HL-60/S4 (cell line): ENCODE measurements around the gene KLRC3.
"Not testable (repeated sequence)": the region's sequence is repeated elsewhere in the genome, so short reads cannot be mapped to it uniquely, and the experiment has no call there.

Source experiments
- in situ Hi-C: fragments of 300-500 bp; cut with MboI; formaldehyde crosslinking; loops from 2 replicates; pipeline ENCODE4 v1.14.3; 2022; ENCODE audit warnings: low sequenced_read_pairs

The KLRC3 gene

GRCh38 chr12:10420334-10420733, at the start of gene KLRC3:
KLRC3 (minus strand) TSS chr12:10420595; CDS start chr12:10420550, 45 bp downstream.
- in situ Hi-C loops: not testable (repeated sequence)

GRCh38 chr12:10469701-10470100, 49.3 kb upstream of the KLRC3 start:
- in situ Hi-C loops: no loop called here

GRCh38 chr12:10466311-10466710, 45.9 kb upstream of the KLRC3 start:
- in situ Hi-C loops: no loop called here

GRCh38 chr12:10457760-10458159, 37.4 kb upstream of the KLRC3 start:
- in situ Hi-C loops: no loop called here

- in situ Hi-C loops: no loop called here
Measured at GRCh38 chr12:10456856-10457255, 36.5 kb upstream of the KLRC3 start.

GRCh38 chr12:10455766-10456165, 35.4 kb upstream of the KLRC3 start:
- in situ Hi-C loops: no loop called here

GRCh38 chr12:10454531-10454930, 34.1 kb upstream of the KLRC3 start:
- in situ Hi-C loops: no loop called here

GRCh38 chr12:10453156-10453555, 32.8 kb upstream of the KLRC3 start, which contains the start of gene KLRC1:
KLRC1 (minus strand) TSS chr12:10453377; CDS start chr12:10451156, 2,221 bp downstream.
- in situ Hi-C loops: no loop called here

GRCh38 chr12:10448236-10448635, 27.8 kb upstream of the KLRC3 start:
- in situ Hi-C loops: no loop called here

GRCh38 chr12:10446052-10446451, 25.7 kb upstream of the KLRC3 start:
- in situ Hi-C loops: not testable (repeated sequence)

GRCh38 chr12:10441144-10441543, 20.7 kb upstream of the KLRC3 start:
- in situ Hi-C loops: not testable (repeated sequence)

- in situ Hi-C loops: not testable (repeated sequence)
Measured at GRCh38 chr12:10439608-10440274, 19.3 kb upstream of the KLRC3 start.

GRCh38 chr12:10437601-10438000, 17.2 kb upstream of the KLRC3 start:
- in situ Hi-C loops: not testable (repeated sequence)

- in situ Hi-C loops: not testable (repeated sequence)
Measured at GRCh38 chr12:10435816-10436215, 15.4 kb upstream of the KLRC3 start, which contains the start of gene KLRC2. KLRC2 (minus strand) TSS chr12:10436010; CDS start chr12:10435986, 24 bp downstream.

- in situ Hi-C loops: not testable (repeated sequence)
Measured at GRCh38 chr12:10430623-10431022, 10.2 kb upstream of the KLRC3 start.

GRCh38 chr12:10425938-10426337, 5.5 kb upstream of the KLRC3 start:
- in situ Hi-C loops: not testable (repeated sequence)

GRCh38 chr12:10424260-10424899, 4.0 kb upstream of the KLRC3 start:
- in situ Hi-C loops: not testable (repeated sequence)

- in situ Hi-C loops: not testable (repeated sequence)
Measured at GRCh38 chr12:10422159-10422558, 1.8 kb upstream of the KLRC3 start.

GRCh38 chr12:10409392-10409791, 11.0 kb downstream of the KLRC3 start, which contains the start of gene KLRC4:
KLRC4 (minus strand) TSS chr12:10409757; CDS start chr12:10409575, 182 bp downstream.
- in situ Hi-C loops: no loop called here

GRCh38 chr12:10408842-10409241, 11.6 kb downstream of the KLRC3 start:
- in situ Hi-C loops: no loop called here

- in situ Hi-C loops: no loop called here
Measured at GRCh38 chr12:10406725-10407124, 13.7 kb downstream of the KLRC3 start.

GRCh38 chr12:10405294-10405693, 15.1 kb downstream of the KLRC3 start:
- in situ Hi-C loops: no loop called here
